Upper lobe of right lung (tissue), 1 donor: ENCODE data around the gene IL1RAP. TPM values are rescaled to one million over a fixed set of nuclear protein-coding genes. Genes with fewer than 3 reads are reported as not detected.

Experiments
- ATAC-seq: fragments of 200-7000 bp; cut with Tn5 transposase; one replicate; pipeline ENCODE4 v1.9.1; 2020; ENCODE audit warnings: mild to moderate bottlenecking, moderate library complexity
- DNase-seq: peaks from one replicate; pipeline ENCODE4 v3.0.0-alpha.2; 2020
- H3K27ac ChIP-seq: fragments of 200-600 bp; one replicate; pipeline ENCODE4 v1.8.0; 2022
- H3K27me3 ChIP-seq: fragments of 200-600 bp; one replicate; pipeline ENCODE4 v1.8.0; 2022; ENCODE audit warnings: mild to moderate bottlenecking
- H3K36me3 ChIP-seq: fragments of 200-600 bp; one replicate; pipeline ENCODE4 v1.8.0; 2022
- H3K4me1 ChIP-seq: fragments of 200-600 bp; one replicate; pipeline ENCODE4 v1.8.0; 2022
- H3K4me3 ChIP-seq: fragments of 200-600 bp; one replicate; pipeline ENCODE4 v1.8.0; 2022; ENCODE audit warnings: mild to moderate bottlenecking
- H3K9me3 ChIP-seq: fragments of 200-600 bp; one replicate; pipeline ENCODE4 v1.8.0; 2022
- intact Hi-C: fragments of 100-400 bp; cut with DNase I; formaldehyde crosslinking; loops from one replicate; pipeline ENCODE4 v1.11.0; 2022
- total RNA-seq: library from RNA; stranded (reverse); fragmentation: NEBNext Ultra II Directional; extraction: Animal tissue kit (Norgen Biotek cat#: 25700); gene quantifications from one replicate; pipeline ENCODE4 v1.2.1, GENCODE V29; 2021
- TF ChIP-seq, protein P1 (sequence below): fragments of 200-600 bp; IDR thresholded peaks from one replicate; pipeline ENCODE4 v1.8.0; 2022; ENCODE audit warnings: antibody characterized with exemption
- donor health status: DM: no; HTN: yes; CAD: no; lungs with severe emphysema.

The IL1RAP gene
- total RNA-seq, 1 donor from 2014 or later = 34.6 TPM

DNA sequence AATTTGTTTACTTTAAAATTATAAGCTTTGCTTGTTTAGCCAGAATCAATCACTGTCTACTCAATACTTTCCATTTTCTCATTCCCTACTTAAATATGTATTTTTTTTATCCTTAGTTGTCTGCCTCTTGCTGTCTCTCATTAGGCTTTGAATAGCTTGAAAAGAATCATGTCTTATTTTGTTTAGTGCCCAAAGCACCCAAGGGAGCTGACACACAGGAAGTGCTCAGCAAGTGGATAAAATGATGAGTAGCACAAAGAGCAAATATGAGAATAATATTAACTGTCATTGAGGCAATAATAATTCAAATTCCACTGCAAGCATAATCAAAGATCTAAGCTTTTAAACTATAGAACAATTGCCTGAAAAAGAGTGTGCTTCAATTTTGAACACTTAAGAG, 19.0 kb upstream of the IL1RAP start:
- no peak for DNase-seq
- Histone ChIP-seq H3K9me3 (no peaks in the 10 kb centered on the region), H3K4me1 (no peaks in the 10 kb centered on the region), H3K4me3 (no peak overlapping the region), H3K27ac (no peak overlapping the region), H3K27me3 (no peaks in the 10 kb centered on the region), H3K36me3 (no peaks in the 10 kb centered on the region)
- intact Hi-C loops = no loop called here
- no peak for ATAC-seq
- TF ChIP-seq, protein P1, sequence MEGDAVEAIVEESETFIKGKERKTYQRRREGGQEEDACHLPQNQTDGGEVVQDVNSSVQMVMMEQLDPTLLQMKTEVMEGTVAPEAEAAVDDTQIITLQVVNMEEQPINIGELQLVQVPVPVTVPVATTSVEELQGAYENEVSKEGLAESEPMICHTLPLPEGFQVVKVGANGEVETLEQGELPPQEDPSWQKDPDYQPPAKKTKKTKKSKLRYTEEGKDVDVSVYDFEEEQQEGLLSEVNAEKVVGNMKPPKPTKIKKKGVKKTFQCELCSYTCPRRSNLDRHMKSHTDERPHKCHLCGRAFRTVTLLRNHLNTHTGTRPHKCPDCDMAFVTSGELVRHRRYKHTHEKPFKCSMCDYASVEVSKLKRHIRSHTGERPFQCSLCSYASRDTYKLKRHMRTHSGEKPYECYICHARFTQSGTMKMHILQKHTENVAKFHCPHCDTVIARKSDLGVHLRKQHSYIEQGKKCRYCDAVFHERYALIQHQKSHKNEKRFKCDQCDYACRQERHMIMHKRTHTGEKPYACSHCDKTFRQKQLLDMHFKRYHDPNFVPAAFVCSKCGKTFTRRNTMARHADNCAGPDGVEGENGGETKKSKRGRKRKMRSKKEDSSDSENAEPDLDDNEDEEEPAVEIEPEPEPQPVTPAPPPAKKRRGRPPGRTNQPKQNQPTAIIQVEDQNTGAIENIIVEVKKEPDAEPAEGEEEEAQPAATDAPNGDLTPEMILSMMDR = no peak

DNA sequence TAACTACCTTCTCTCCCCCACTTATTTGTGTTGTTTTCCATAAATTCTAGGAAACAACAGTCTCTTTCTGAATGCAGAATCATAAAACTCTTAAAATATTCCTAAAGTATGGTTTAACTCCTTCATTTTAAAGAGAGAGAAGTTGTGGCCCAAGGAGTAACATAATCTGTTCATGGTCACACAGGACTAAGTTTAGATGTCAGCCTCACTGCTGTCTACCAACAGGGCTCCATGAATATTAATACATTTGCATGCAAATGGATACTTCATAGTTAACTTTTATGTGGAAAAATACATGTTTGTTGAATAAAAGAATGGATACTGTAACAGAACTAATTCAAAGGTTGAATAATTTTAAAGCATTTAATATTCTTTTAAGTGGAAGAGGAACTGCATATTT, 18.5 kb upstream of the IL1RAP start:
- intact Hi-C loops = no loop called here

DNA sequence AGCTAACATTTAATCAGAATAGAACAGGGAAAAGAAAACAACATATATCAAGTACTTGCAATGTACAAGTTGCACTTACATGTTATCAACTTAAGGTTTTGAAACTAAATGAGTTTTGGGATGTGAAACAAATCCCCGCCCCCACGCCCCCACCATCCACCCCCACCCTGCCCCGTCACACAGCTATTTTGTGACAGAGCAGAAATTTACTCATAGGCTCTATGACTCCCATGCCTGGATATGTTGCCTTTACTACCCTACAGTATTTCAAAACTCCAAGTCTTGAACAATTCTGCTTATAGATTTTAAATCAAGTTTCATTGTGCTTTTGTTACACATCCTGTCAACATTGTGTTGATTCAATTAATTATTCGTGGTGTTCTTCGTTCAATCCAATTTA, 18.1 kb upstream of the IL1RAP start:
- TF ChIP-seq, protein P1 = no peak
- DNase-seq (no peak), ATAC-seq (peak; percentile 81)
- no peak overlapping the region for H3K27ac ChIP-seq
- H3K9me3 ChIP-seq = no peaks in the 10 kb centered on the region
- no peaks in the 10 kb centered on the region for H3K4me1 ChIP-seq
- no peaks in the 10 kb centered on the region for H3K27me3 ChIP-seq
- H3K4me3 ChIP-seq = no peak overlapping the region
- intact Hi-C loops = no loop called here
- no peaks in the 10 kb centered on the region for H3K36me3 ChIP-seq

More for the DNA sequence above, 18.5 kb upstream of the IL1RAP start:
- DNase-seq (no peak), ATAC-seq (no peak)
- TF ChIP-seq, protein P1 = no peak
- H3K27ac ChIP-seq = no peak overlapping the region
- no peaks in the 10 kb centered on the region for H3K27me3 ChIP-seq
- no peaks in the 10 kb centered on the region for H3K9me3 ChIP-seq
- no peaks in the 10 kb centered on the region for H3K36me3 ChIP-seq
- H3K4me1 ChIP-seq = no peaks in the 10 kb centered on the region
- no peak overlapping the region for H3K4me3 ChIP-seq

DNA sequence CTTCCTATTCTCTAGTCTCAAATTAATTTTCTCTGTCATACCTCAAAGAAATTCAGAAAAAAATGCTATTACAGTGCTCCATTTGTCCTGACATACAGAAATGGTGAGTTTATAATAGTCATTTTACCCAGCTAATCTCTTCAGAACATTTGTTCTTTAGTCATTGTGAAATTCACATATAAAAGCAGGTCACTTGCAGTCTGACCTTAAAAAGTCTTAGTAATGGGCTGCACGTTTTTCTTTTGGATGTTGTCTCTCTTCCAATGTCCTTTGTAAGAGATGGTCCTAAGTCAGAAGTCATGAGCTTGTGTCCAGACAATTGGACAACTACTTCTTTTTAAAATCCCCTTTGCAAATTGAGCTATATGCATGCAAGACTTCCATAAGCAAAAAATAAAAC, 17.0 kb upstream of the IL1RAP start:
- H3K9me3 ChIP-seq = no peaks in the 10 kb centered on the region
- intact Hi-C loops = no loop called here
- H3K36me3 ChIP-seq = no peaks in the 10 kb centered on the region
- TF ChIP-seq, protein P1 = no peak
- ATAC-seq (no peak), DNase-seq (no peak)
- no peaks in the 10 kb centered on the region for H3K4me1 ChIP-seq
- H3K27me3 ChIP-seq = no peaks in the 10 kb centered on the region
- no peak overlapping the region for H3K27ac ChIP-seq
- H3K4me3 ChIP-seq = no peak overlapping the region

DNA sequence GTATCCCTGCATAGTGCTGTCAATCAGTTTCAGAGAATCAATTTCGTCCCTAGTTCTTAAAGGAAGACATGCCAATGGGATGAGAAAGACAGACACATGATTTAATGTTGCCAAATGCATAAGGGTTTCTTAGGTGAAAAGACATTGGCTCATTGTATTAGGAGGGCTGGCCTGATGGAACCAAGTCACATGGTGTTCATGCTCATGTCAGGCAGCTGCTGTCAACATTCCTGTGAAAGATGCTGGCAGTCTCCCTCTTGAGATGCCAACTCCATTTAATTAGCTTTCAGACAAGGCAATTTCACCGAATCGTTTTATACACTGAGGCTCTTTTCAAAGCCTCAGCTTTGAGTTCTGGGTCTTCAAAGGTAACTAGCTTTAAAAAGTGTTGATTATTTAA, 16.1 kb upstream of the IL1RAP start:
- intact Hi-C loops = no loop called here

More for the DNA sequence above, 16.1 kb upstream of the IL1RAP start:
- TF ChIP-seq, protein P1 = no peak
- no peaks in the 10 kb centered on the region for H3K36me3 ChIP-seq
- no peak for DNase-seq
- H3K4me1 ChIP-seq = no peaks in the 10 kb centered on the region
- H3K27ac ChIP-seq = no peak overlapping the region
- H3K27me3 ChIP-seq = no peaks in the 10 kb centered on the region
- no peak overlapping the region for H3K4me3 ChIP-seq
- H3K9me3 ChIP-seq = no peaks in the 10 kb centered on the region
- no peak for ATAC-seq
